GM15510 (cell line): ENCODE results near the gene COQ8B.
A peak's percentile ranks its signal among the peaks of the same experiment; 100 is the strongest.

Experiments used
- POLR2A ChIP-seq: IDR thresholded peaks from 3 replicates; pipeline ENCODE4 v1.6.1; 2011; ENCODE audit warnings: borderline replicate concordance; ENCODE audit not compliant: insufficient read length; ENCODE audit errors: extremely low read depth

COQ8B gene

GRCh38 chr19:40677156-40677555, 39.5 kb downstream of the COQ8B start:
- no peak for TF ChIP-seq POLR2A

GRCh38 chr19:40674291-40674690, 42.4 kb downstream of the COQ8B start:
- TF ChIP-seq POLR2A: no peak

- TF ChIP-seq POLR2A: no peak
These were observed 43.3 kb downstream of the COQ8B start for GRCh38 chr19:40673397-40673796.

GRCh38 chr19:40672573-40673299, 44.0 kb downstream of the COQ8B start:
- TF ChIP-seq POLR2A: no peak

- no peak for TF ChIP-seq POLR2A
These were observed 44.6 kb downstream of the COQ8B start for GRCh38 chr19:40672038-40672437.

- TF ChIP-seq POLR2A: no peak
These were observed 45.3 kb downstream of the COQ8B start for GRCh38 chr19:40671404-40671803.

- TF ChIP-seq POLR2A: no peak
These were observed 47.6 kb downstream of the COQ8B start for GRCh38 chr19:40668991-40669614.

- TF ChIP-seq POLR2A: no peak
These were observed 49.1 kb downstream of the COQ8B start for GRCh38 chr19:40667602-40668001.

- TF ChIP-seq POLR2A: no peak
These were observed 49.8 kb downstream of the COQ8B start for GRCh38 chr19:40666803-40667438.

GRCh38 chr19:40663695-40664692, 52.7 kb downstream of the COQ8B start:
- TF ChIP-seq POLR2A: no peak

- peak; percentile 21 for TF ChIP-seq POLR2A
These were observed 53.6 kb downstream of the COQ8B start for GRCh38 chr19:40662925-40663694.

GRCh38 chr19:40661616-40662015, 55.1 kb downstream of the COQ8B start:
- no peak for TF ChIP-seq POLR2A

GRCh38 chr19:40659566-40659965, 57.1 kb downstream of the COQ8B start:
- no peak for TF ChIP-seq POLR2A

- TF ChIP-seq POLR2A: no peak
These were observed 57.6 kb downstream of the COQ8B start for GRCh38 chr19:40659116-40659515.
